GM23338 (cell line): ENCODE results near the gene ZNF831.

Source experiments
- EZH2 ChIP-seq: fragments of 200-600 bp; sonication (generic); IDR thresholded peaks from one replicate; pipeline ENCODE4 v1.8.0; 2017; ENCODE audit warnings: antibody characterized with exemption, mild to moderate bottlenecking, low read depth; ENCODE audit not compliant: unreplicated experiment
- TF ChIP-seq, protein P1 (sequence below), 2 experiments: fragments of 200-600 bp in 1 of 2; sonication (generic) in 1 of 2; conservative IDR thresholded peaks; 2 replicates each; pipeline versions ENCODE4 v1.5.1 to v1.6.1; 2016 to 2017; ENCODE audit warnings: antibody characterized with exemption in 2 of 2, low read depth in 2 of 2, mild to moderate bottlenecking in 2 of 2, moderate library complexity in 1 of 2
- TF ChIP-seq, protein P2 (sequence below): IDR thresholded peaks from one replicate; pipeline ENCODE4 v1.6.1; 2018; ENCODE audit warnings: antibody characterized with exemption; ENCODE audit not compliant: unreplicated experiment

DNA sequence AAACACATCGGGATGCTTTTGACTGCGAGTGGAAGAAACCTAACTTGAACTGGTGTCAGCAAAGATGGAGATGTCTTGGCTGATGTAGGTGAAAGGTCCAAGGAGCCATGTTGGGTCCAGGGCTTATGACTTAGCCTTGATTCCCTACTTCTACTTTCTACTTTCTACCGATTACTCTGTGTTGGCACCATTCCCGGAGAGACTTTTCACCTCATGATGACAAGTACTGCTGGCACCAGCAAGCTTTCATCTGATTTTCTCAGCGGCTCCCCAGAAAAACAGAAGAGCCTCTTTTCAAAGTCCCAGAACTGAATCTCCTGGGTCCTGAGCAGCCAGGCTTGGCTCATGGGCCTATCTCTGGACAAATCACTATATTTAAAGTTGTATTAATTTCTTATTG lies 131.9 kb downstream of the ZNF831 start:
- TF ChIP-seq, protein P1, sequence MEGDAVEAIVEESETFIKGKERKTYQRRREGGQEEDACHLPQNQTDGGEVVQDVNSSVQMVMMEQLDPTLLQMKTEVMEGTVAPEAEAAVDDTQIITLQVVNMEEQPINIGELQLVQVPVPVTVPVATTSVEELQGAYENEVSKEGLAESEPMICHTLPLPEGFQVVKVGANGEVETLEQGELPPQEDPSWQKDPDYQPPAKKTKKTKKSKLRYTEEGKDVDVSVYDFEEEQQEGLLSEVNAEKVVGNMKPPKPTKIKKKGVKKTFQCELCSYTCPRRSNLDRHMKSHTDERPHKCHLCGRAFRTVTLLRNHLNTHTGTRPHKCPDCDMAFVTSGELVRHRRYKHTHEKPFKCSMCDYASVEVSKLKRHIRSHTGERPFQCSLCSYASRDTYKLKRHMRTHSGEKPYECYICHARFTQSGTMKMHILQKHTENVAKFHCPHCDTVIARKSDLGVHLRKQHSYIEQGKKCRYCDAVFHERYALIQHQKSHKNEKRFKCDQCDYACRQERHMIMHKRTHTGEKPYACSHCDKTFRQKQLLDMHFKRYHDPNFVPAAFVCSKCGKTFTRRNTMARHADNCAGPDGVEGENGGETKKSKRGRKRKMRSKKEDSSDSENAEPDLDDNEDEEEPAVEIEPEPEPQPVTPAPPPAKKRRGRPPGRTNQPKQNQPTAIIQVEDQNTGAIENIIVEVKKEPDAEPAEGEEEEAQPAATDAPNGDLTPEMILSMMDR (conservative IDR thresholded peaks at IDR 0.05; ENCODE audit: low read depth in 2 of 2) = no peak
- TF ChIP-seq, protein P2, sequence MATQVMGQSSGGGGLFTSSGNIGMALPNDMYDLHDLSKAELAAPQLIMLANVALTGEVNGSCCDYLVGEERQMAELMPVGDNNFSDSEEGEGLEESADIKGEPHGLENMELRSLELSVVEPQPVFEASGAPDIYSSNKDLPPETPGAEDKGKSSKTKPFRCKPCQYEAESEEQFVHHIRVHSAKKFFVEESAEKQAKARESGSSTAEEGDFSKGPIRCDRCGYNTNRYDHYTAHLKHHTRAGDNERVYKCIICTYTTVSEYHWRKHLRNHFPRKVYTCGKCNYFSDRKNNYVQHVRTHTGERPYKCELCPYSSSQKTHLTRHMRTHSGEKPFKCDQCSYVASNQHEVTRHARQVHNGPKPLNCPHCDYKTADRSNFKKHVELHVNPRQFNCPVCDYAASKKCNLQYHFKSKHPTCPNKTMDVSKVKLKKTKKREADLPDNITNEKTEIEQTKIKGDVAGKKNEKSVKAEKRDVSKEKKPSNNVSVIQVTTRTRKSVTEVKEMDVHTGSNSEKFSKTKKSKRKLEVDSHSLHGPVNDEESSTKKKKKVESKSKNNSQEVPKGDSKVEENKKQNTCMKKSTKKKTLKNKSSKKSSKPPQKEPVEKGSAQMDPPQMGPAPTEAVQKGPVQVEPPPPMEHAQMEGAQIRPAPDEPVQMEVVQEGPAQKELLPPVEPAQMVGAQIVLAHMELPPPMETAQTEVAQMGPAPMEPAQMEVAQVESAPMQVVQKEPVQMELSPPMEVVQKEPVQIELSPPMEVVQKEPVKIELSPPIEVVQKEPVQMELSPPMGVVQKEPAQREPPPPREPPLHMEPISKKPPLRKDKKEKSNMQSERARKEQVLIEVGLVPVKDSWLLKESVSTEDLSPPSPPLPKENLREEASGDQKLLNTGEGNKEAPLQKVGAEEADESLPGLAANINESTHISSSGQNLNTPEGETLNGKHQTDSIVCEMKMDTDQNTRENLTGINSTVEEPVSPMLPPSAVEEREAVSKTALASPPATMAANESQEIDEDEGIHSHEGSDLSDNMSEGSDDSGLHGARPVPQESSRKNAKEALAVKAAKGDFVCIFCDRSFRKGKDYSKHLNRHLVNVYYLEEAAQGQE = no peak
- no peak for TF ChIP-seq EZH2
